Measurements from ENCODE around the gene KCNAB3. TPM values are rescaled to one million over a fixed set of nuclear protein-coding genes. Genes with fewer than 3 reads are reported as not detected.

KCNAB3 gene
- total and polyA plus RNA-seq, 2 donors from 2014 or later = 0.71 to 3.9 TPM

DNA sequence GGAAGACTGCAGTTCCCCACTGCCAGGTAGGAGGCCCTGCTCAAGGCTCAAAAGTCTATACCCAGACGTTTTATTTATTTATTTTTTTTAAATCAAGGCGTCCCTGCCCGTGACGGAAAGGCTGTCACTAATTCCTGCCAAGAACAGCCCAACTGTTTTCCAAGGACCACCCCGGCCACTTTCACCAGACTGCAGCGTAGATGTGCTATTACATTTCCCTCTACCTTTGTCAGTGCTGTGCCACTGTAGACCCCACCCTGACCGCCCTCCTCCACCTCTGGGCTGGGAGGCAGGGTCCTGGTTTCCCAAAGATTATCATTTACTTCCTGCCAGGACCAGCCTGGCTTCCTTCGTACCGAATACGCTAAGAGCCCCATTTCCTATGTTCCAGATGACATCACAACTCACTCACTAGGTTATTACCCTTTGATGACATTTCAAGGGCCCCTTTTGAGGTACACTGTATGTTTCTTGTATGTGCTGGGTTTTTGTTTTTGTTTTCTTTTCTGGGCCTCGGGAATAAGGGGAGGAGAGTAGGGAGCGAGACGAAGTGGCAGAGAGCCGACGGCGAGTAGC is 7.3 kb downstream of the KCNAB3 start:
- H3K4me1 ChIP-seq (ENCODE audit: control insufficient read depth in 2 of 3, insufficient read depth in 2 of 3, low read depth in 1 of 3, low read length in 3 of 3) = peaks cover 4 to 7% (median 4%) of the 10 kb centered on the region in 3 donors
- TF ChIP-seq, protein P1, sequence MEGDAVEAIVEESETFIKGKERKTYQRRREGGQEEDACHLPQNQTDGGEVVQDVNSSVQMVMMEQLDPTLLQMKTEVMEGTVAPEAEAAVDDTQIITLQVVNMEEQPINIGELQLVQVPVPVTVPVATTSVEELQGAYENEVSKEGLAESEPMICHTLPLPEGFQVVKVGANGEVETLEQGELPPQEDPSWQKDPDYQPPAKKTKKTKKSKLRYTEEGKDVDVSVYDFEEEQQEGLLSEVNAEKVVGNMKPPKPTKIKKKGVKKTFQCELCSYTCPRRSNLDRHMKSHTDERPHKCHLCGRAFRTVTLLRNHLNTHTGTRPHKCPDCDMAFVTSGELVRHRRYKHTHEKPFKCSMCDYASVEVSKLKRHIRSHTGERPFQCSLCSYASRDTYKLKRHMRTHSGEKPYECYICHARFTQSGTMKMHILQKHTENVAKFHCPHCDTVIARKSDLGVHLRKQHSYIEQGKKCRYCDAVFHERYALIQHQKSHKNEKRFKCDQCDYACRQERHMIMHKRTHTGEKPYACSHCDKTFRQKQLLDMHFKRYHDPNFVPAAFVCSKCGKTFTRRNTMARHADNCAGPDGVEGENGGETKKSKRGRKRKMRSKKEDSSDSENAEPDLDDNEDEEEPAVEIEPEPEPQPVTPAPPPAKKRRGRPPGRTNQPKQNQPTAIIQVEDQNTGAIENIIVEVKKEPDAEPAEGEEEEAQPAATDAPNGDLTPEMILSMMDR (IDR thresholded peaks at IDR 0.05; ENCODE audit: borderline replicate concordance, extremely low read depth, insufficient read depth) = no peak
- peak overlapping the region; percentile 48 to 67 (median 65) for H3K4me3 ChIP-seq (ENCODE audit: low read length in 3 of 3)
- peak in 3 of 5 donors; percentile 18 to 64 (median 37) for DNase-seq
- peak overlapping the region; percentile 9 to 79 for H3K27ac ChIP-seq (ENCODE audit: low read depth in 2 of 2, low read length in 2 of 2)
- H3K9ac ChIP-seq (ENCODE audit: low read length in 3 of 3) = peak overlapping the region; percentile 53 to 87 (median 58)
- no peaks in the 10 kb centered on the region for H3K36me3 ChIP-seq (ENCODE audit: control insufficient read depth in 2 of 3, insufficient read depth in 3 of 3, low read length in 3 of 3)
- H3K9me3 ChIP-seq (ENCODE audit: control insufficient read depth in 2 of 3, insufficient read depth in 1 of 3, low read length in 3 of 3) = no peaks in the 10 kb centered on the region
- intact Hi-C loops (cut with DNase I) = no loop called here
- no peaks in the 10 kb centered on the region for H3K27me3 ChIP-seq (ENCODE audit: control insufficient read depth, insufficient read depth, low read length)
- FAIRE-seq = no peak

DNA sequence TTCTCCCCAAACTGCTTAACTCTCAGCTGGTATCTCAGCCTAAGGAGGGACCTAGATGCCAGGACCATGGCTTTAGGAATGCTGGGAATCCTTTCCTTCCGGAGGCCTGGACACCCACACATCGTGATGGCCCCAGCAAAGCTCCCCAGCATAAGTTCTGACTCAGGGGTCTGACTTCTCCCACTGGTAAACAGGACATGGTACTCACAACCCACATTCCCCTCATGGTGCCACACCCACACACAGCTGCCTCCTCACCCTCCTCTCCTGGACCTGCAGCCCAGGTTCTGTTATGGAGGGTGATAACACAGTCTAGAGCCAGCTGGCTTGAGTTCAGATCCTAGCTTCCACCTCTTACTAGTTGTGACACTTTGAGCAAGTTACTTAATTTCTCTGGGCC is 12.8 kb downstream of the KCNAB3 start:
- peaks cover 0 to 15% (median 7%) of the 10 kb centered on the region in 3 donors for H3K4me1 ChIP-seq (ENCODE audit: control insufficient read depth in 2 of 3, insufficient read depth in 2 of 3, low read depth in 1 of 3, low read length in 3 of 3)
- FAIRE-seq = no peak
- intact Hi-C loops (cut with DNase I) = no loop called here
- H3K9ac ChIP-seq (ENCODE audit: low read length in 3 of 3) = peak overlapping the region in 1 of 3 donors; percentile 22
- no peaks in the 10 kb centered on the region for H3K36me3 ChIP-seq (ENCODE audit: control insufficient read depth in 2 of 3, insufficient read depth in 3 of 3, low read length in 3 of 3)
- TF ChIP-seq, protein P1 (IDR thresholded peaks at IDR 0.05; ENCODE audit: borderline replicate concordance, extremely low read depth, insufficient read depth) = no peak
- peak overlapping the region in 1 of 3 donors; percentile 54 for H3K4me3 ChIP-seq (ENCODE audit: low read length in 3 of 3)
- H3K27ac ChIP-seq (ENCODE audit: low read depth in 2 of 2, low read length in 2 of 2) = no peak overlapping the region
- no peaks in the 10 kb centered on the region for H3K9me3 ChIP-seq (ENCODE audit: control insufficient read depth in 2 of 3, insufficient read depth in 1 of 3, low read length in 3 of 3)
- DNase-seq = no peak
- no peaks in the 10 kb centered on the region for H3K27me3 ChIP-seq (ENCODE audit: control insufficient read depth, insufficient read depth, low read length)

DNA sequence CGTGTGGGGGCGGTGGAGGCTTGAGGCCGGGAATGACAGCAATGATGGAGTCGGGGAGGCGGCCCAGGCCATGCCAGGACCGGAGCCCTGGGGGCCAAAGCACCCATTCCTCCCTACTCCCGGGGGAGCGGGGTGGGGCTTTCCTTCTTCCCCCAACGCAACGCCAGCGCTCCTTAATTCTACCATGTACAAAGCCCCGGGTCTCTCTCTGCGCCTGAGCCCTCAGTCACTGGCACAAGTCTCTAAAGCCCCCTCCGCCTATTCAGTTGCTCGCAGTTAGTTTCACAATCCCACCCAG is 13.3 kb downstream of the KCNAB3 start:
- no peaks in the 10 kb centered on the region for H3K9me3 ChIP-seq (ENCODE audit: control insufficient read depth in 2 of 3, insufficient read depth in 1 of 3, low read length in 3 of 3)
- peak overlapping the region; percentile 91 to 94 for H3K27ac ChIP-seq (ENCODE audit: low read depth in 2 of 2, low read length in 2 of 2)
- H3K27me3 ChIP-seq (ENCODE audit: control insufficient read depth, insufficient read depth, low read length) = no peaks in the 10 kb centered on the region
- TF ChIP-seq, protein P1 (IDR thresholded peaks at IDR 0.05; ENCODE audit: borderline replicate concordance, extremely low read depth, insufficient read depth) = no peak
- peaks cover 0 to 15% (median 7%) of the 10 kb centered on the region in 3 donors for H3K4me1 ChIP-seq (ENCODE audit: control insufficient read depth in 2 of 3, insufficient read depth in 2 of 3, low read depth in 1 of 3, low read length in 3 of 3)
- no peaks in the 10 kb centered on the region for H3K36me3 ChIP-seq (ENCODE audit: control insufficient read depth in 2 of 3, insufficient read depth in 3 of 3, low read length in 3 of 3)
- intact Hi-C loops (cut with DNase I) = no loop called here
- DNase-seq = no peak
- no peak for FAIRE-seq
- H3K9ac ChIP-seq (ENCODE audit: low read length in 3 of 3) = peak overlapping the region in 1 of 3 donors; percentile 58
- peak overlapping the region in 1 of 3 donors; percentile 54 for H3K4me3 ChIP-seq (ENCODE audit: low read length in 3 of 3)
